HepG2 (cell line): ENCODE measurements around the gene SPACA5B. TPM values are rescaled to one million over a fixed set of nuclear protein-coding genes. Genes with fewer than 3 reads are reported as not detected.

Experiments
- ATAC-seq: fragments of 200-7000 bp; cut with Tn5 transposase; 3 replicates; pipeline ENCODE4 v1.9.1; 2020; ENCODE audit warnings: mild to moderate bottlenecking, moderate library complexity
- BruUV-seq: library from RNA; stranded (reverse); fragments of 400-500 nt; replicated peaks from 2 replicates; lab custom pipeline; 2021; lab: Mats Ljungman, UMichigan
- CTCF ChIA-PET: fragments of 300-600 bp; formaldehyde crosslinking; extraction: SDS; loops from one replicate; lab custom pipeline; 2021; ENCODE audit warnings: low total read pairs, inconsistent platforms, low intra/inter-chr PET ratio; lab: Yijun Ruan, JAX
- POLR2A ChIA-PET: fragments of 350-600 bp; sonication (Branson Sonifier 250); formaldehyde crosslinking; loops from one replicate; lab custom pipeline; 2020; ENCODE audit warnings: antibody characterized with exemption, inconsistent platforms; lab: Yijun Ruan, JAX
- DNase-seq: peaks from one replicate; pipeline ENCODE4 v3.0.0-alpha.2; 2015; ENCODE audit warnings: low spot score
- FAIRE-seq: peaks from 3 replicates; lab custom pipeline; 2011; peaks lifted over from hg19 to GRCh38; lab: Jason Lieb, UNC
- H2AFZ ChIP-seq: one replicate; pipeline ENCODE4 v1.6.1; 2011; ENCODE audit warnings: low read length, inconsistent platforms
- H3K27ac ChIP-seq: fragments of 300-600 bp; 3 replicates; pipeline ENCODE4 v1.8.0; 2011; ENCODE audit warnings: mixed run types, mild to moderate bottlenecking, mixed read lengths, low read length, inconsistent platforms; ENCODE audit not compliant: insufficient read depth; ENCODE audit errors: extremely low read length
- H3K27me3 ChIP-seq, 2 experiments: fragments of 200-600 bp in 1 of 2; 2 replicates in 1 of 2; 3 replicates in 1 of 2; pipeline versions ENCODE4 v1.6.0 to v1.8.0; 2011; ENCODE audit warnings: low read length in 2 of 2, mild to moderate bottlenecking in 2 of 2, moderate library complexity in 2 of 2, inconsistent platforms in 1 of 2; ENCODE audit not compliant: insufficient read depth in 2 of 2, control insufficient read depth in 1 of 2
- H3K36me3 ChIP-seq, 2 experiments: fragments of 200-600 bp in 1 of 2; replicated peaks in 1 of 2; 2 replicates in 1 of 2; 3 replicates in 1 of 2; pipeline versions ENCODE4 v1.5.1 to v1.8.0; 2011; ENCODE audit warnings: low read length in 2 of 2, inconsistent platforms in 1 of 2; ENCODE audit not compliant: insufficient read depth in 2 of 2, control insufficient read depth in 1 of 2
- H3K4me1 ChIP-seq: 2 replicates; pipeline ENCODE4 v1.5.1; 2012; ENCODE audit warnings: low read length, inconsistent platforms; ENCODE audit not compliant: insufficient read depth
- H3K4me2 ChIP-seq: 2 replicates; pipeline ENCODE4 v1.6.0; 2011; ENCODE audit warnings: low read depth, low read length, inconsistent platforms
- H3K4me3 ChIP-seq, 3 experiments: fragments of 200-600 bp in 1 of 3; sonication (generic), shearing (Covaris generic) in 1 of 3; replicated peaks in 1 of 3; 2 replicates each; pipeline ENCODE4 v1.5.1; 2011 to 2016; ENCODE audit warnings: low read length in 3 of 3, inconsistent platforms in 2 of 3, low read depth in 2 of 3, mild to moderate bottlenecking in 2 of 3, control low read depth in 1 of 3, mixed read lengths in 1 of 3; ENCODE audit not compliant: insufficient read depth in 1 of 3
- H3K79me2 ChIP-seq: one replicate; pipeline ENCODE4 v1.6.1; 2011; ENCODE audit warnings: low read length, inconsistent platforms; ENCODE audit not compliant: insufficient read depth
- H3K9ac ChIP-seq: 2 replicates; pipeline ENCODE4 v1.6.0; 2011; ENCODE audit warnings: mild to moderate bottlenecking, low read depth, low read length, inconsistent platforms; ENCODE audit not compliant: insufficient read depth
- H3K9me3 ChIP-seq: 2 replicates; pipeline ENCODE4 v1.5.1; 2012; ENCODE audit warnings: mild to moderate bottlenecking, low read length
- H4K20me1 ChIP-seq: 2 replicates; pipeline ENCODE4 v1.6.0; 2011; ENCODE audit warnings: inconsistent platforms, mild to moderate bottlenecking, low read length, moderate library complexity; ENCODE audit not compliant: insufficient read depth
- ISL2 ChIP-seq: sonication (generic); formaldehyde crosslinking; IDR thresholded peaks from 2 replicates; pipeline ENCODE4 v1.5.0; 2020; ENCODE audit warnings: missing genetic modification reagents
- KDM5B ChIP-seq: sonication (generic); formaldehyde crosslinking; IDR thresholded peaks from 2 replicates; pipeline ENCODE4 v1.4.0; 2020; ENCODE audit warnings: missing genetic modification reagents, mild to moderate bottlenecking, borderline replicate concordance
- SOX5 ChIP-seq: IDR thresholded peaks from 2 replicates; pipeline ENCODE4 v1.6.1; 2016; ENCODE audit warnings: borderline replicate concordance
- SSRP1 ChIP-seq: IDR thresholded peaks from 2 replicates; pipeline ENCODE4 v1.6.1; 2016; ENCODE audit warnings: control low read depth
- XRCC5 ChIP-seq: fragments of 200-400 bp; formaldehyde crosslinking; optimal IDR thresholded peaks from 2 replicates; pipeline ENCODE3; 2017; ENCODE audit warnings: mild to moderate bottlenecking, low read length
- ZNF563 ChIP-seq: sonication (generic); formaldehyde crosslinking; IDR thresholded peaks from 2 replicates; pipeline ENCODE4 v1.8.0; 2022; ENCODE audit warnings: mild to moderate bottlenecking, moderate library complexity, missing genetic modification reagents
- ZNF773 ChIP-seq: sonication (generic); formaldehyde crosslinking; IDR thresholded peaks from 2 replicates; pipeline ENCODE4 v1.4.0; 2020; ENCODE audit warnings: missing genetic modification reagents, borderline replicate concordance
- WGBS: methylation state at CpG from one replicate; pipeline ENCODE4 v1.1.6; 2017; ENCODE audit warnings: low lambda C conversion rate; 5-methylcytosine and 5-hydroxymethylcytosine counted together
- in situ Hi-C: cut with HindIII; loops from 2 replicates; pipeline ENCODE4 v1.10.0; 2017; ENCODE audit warnings: low pct_unique_long_range_greater_than_20kb; ENCODE audit not compliant: extremely low pct_ligation_motif_present
- intact Hi-C: fragments of 100-400 bp; cut with micrococcal nuclease; formaldehyde crosslinking; loops from one replicate; pipeline ENCODE4 v1.10.0; 2022; ENCODE audit not compliant: unreplicated experiment
- polyA plus RNA-seq, 8 experiments: library from polyadenylated mRNA; depleted of rRNA in 3 of 8; stranded (reverse) in 7 of 8; unstranded in 1 of 8; fragments of >200 nt; fragmentation: Illumina TruSeq in 4 of 8; extraction: Trizol in 4 of 8; gene quantifications; 2 replicates each; pipeline versions ENCODE4 v1.2.1 to v1.2.3, GENCODE V29; 2011 to 2016; ENCODE audit warnings: low read depth in 4 of 8, missing spikeins in 1 of 8, mixed read lengths in 1 of 8; ENCODE audit not compliant: insufficient read depth in 1 of 8
- total RNA-seq, 5 experiments: library from RNA; depleted of rRNA; stranded (reverse); fragments of >200 nt; fragmentation: Illumina TruSeq; extraction: Trizol; gene quantifications; 2 replicates each; pipeline ENCODE4 v1.2.3, GENCODE V29; 2016; ENCODE audit warnings: low read depth in 1 of 5
- TF ChIP-seq, protein P1 (sequence below): sonication (generic); formaldehyde crosslinking; IDR thresholded peaks from 2 replicates; pipeline ENCODE4 v1.4.0; 2020; ENCODE audit warnings: missing genetic modification reagents
- TF ChIP-seq, protein P2 (sequence below): sonication (generic); formaldehyde crosslinking; IDR thresholded peaks from 2 replicates; pipeline ENCODE4 v1.4.0; 2020; ENCODE audit warnings: missing genetic modification reagents
- TF ChIP-seq, protein P3 (sequence below): sonication (generic); formaldehyde crosslinking; conservative IDR thresholded peaks from 2 replicates; pipeline ENCODE4 v1.4.0; 2020; ENCODE audit warnings: mild to moderate bottlenecking, missing genetic modification reagents, moderate library complexity

Gene SPACA5B
- total and polyA plus RNA-seq, 2 of the 13 experiments (the other 11 are each of a cell fraction or from before 2014, with no cell fraction given): not detected

DNA sequence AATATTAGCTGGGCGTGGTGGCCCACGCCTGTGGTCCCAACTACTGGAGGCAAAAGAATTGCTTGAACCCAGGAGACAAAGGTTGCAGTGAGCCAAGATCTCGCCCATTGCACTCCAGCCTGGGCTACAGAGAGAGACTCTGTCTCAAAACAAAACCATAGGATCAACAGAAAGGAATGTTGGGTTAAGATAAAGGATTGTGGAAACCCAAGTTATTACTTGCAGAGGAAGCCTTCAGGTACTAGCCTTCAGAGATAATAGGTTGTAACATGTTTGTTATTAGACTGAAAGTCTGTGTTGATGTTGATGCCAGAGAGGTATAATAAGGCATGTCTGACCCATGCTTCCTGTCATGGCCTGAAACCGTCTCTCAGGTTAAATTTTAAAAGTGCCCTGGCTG, 49.3 kb downstream of the SPACA5B start (continued):
- TF ChIP-seq, protein P1, sequence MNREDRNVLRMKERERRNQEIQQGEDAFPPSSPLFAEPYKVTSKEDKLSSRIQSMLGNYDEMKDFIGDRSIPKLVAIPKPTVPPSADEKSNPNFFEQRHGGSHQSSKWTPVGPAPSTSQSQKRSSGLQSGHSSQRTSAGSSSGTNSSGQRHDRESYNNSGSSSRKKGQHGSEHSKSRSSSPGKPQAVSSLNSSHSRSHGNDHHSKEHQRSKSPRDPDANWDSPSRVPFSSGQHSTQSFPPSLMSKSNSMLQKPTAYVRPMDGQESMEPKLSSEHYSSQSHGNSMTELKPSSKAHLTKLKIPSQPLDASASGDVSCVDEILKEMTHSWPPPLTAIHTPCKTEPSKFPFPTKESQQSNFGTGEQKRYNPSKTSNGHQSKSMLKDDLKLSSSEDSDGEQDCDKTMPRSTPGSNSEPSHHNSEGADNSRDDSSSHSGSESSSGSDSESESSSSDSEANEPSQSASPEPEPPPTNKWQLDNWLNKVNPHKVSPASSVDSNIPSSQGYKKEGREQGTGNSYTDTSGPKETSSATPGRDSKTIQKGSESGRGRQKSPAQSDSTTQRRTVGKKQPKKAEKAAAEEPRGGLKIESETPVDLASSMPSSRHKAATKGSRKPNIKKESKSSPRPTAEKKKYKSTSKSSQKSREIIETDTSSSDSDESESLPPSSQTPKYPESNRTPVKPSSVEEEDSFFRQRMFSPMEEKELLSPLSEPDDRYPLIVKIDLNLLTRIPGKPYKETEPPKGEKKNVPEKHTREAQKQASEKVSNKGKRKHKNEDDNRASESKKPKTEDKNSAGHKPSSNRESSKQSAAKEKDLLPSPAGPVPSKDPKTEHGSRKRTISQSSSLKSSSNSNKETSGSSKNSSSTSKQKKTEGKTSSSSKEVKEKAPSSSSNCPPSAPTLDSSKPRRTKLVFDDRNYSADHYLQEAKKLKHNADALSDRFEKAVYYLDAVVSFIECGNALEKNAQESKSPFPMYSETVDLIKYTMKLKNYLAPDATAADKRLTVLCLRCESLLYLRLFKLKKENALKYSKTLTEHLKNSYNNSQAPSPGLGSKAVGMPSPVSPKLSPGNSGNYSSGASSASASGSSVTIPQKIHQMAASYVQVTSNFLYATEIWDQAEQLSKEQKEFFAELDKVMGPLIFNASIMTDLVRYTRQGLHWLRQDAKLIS (CRISPR knock-in tag): no peak
- no peak for TF ChIP-seq XRCC5

DNA sequence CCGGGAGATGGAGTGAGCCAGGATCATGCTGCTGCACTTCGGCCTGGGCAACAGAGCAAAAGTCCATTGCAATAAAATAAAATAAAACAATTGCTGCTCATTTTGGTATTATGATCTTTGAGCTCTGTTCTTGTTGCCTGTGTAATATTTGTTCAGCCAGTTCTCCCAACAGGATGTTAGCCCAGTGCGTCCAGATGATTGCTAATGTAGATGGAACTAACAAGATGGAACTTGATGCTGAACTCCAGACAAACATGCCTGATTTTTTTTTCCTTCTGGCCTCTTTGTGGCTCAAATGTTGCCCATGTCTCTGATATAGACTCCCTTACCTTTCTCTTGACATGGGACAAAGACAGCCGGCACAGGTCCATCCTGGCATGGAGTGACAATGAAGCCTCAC, 50.4 kb downstream of the SPACA5B start:
- H2AFZ ChIP-seq: no peak overlapping the region
- no TSS peak for BruUV-seq
- H4K20me1 ChIP-seq: no peaks in the 10 kb centered on the region
- H3K27me3 ChIP-seq: no peaks in the 10 kb centered on the region
- in situ Hi-C loops: no loop called here
- H3K4me2 ChIP-seq: no peak overlapping the region
- no peaks in the 10 kb centered on the region for H3K36me3 ChIP-seq
- no peaks in the 10 kb centered on the region for H3K4me1 ChIP-seq
- H3K4me3 ChIP-seq: no peak overlapping the region
- no peak overlapping the region for H3K27ac ChIP-seq
- WGBS: 56% methylated on average over 3 of the region's 4 CpGs
- no peak overlapping the region for H3K9ac ChIP-seq
- H3K79me2 ChIP-seq: no peaks in the 10 kb centered on the region
- FAIRE-seq: no peak
- TF ChIP-seq SOX5 (CRISPR knock-in tag) (no peak), ZNF773 (CRISPR knock-in tag) (no peak), ZNF563 (CRISPR knock-in tag) (no peak), ISL2 (no peak), KDM5B (CRISPR knock-in tag) (no peak), SSRP1 (no peak)
- TF ChIP-seq, protein P2, sequence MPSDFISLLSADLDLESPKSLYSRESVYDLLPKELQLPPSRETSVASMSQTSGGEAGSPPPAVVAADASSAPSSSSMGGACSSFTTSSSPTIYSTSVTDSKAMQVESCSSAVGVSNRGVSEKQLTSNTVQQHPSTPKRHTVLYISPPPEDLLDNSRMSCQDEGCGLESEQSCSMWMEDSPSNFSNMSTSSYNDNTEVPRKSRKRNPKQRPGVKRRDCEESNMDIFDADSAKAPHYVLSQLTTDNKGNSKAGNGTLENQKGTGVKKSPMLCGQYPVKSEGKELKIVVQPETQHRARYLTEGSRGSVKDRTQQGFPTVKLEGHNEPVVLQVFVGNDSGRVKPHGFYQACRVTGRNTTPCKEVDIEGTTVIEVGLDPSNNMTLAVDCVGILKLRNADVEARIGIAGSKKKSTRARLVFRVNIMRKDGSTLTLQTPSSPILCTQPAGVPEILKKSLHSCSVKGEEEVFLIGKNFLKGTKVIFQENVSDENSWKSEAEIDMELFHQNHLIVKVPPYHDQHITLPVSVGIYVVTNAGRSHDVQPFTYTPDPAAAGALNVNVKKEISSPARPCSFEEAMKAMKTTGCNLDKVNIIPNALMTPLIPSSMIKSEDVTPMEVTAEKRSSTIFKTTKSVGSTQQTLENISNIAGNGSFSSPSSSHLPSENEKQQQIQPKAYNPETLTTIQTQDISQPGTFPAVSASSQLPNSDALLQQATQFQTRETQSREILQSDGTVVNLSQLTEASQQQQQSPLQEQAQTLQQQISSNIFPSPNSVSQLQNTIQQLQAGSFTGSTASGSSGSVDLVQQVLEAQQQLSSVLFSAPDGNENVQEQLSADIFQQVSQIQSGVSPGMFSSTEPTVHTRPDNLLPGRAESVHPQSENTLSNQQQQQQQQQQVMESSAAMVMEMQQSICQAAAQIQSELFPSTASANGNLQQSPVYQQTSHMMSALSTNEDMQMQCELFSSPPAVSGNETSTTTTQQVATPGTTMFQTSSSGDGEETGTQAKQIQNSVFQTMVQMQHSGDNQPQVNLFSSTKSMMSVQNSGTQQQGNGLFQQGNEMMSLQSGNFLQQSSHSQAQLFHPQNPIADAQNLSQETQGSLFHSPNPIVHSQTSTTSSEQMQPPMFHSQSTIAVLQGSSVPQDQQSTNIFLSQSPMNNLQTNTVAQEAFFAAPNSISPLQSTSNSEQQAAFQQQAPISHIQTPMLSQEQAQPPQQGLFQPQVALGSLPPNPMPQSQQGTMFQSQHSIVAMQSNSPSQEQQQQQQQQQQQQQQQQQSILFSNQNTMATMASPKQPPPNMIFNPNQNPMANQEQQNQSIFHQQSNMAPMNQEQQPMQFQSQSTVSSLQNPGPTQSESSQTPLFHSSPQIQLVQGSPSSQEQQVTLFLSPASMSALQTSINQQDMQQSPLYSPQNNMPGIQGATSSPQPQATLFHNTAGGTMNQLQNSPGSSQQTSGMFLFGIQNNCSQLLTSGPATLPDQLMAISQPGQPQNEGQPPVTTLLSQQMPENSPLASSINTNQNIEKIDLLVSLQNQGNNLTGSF (CRISPR knock-in tag): no peak
- TF ChIP-seq, protein P3, sequence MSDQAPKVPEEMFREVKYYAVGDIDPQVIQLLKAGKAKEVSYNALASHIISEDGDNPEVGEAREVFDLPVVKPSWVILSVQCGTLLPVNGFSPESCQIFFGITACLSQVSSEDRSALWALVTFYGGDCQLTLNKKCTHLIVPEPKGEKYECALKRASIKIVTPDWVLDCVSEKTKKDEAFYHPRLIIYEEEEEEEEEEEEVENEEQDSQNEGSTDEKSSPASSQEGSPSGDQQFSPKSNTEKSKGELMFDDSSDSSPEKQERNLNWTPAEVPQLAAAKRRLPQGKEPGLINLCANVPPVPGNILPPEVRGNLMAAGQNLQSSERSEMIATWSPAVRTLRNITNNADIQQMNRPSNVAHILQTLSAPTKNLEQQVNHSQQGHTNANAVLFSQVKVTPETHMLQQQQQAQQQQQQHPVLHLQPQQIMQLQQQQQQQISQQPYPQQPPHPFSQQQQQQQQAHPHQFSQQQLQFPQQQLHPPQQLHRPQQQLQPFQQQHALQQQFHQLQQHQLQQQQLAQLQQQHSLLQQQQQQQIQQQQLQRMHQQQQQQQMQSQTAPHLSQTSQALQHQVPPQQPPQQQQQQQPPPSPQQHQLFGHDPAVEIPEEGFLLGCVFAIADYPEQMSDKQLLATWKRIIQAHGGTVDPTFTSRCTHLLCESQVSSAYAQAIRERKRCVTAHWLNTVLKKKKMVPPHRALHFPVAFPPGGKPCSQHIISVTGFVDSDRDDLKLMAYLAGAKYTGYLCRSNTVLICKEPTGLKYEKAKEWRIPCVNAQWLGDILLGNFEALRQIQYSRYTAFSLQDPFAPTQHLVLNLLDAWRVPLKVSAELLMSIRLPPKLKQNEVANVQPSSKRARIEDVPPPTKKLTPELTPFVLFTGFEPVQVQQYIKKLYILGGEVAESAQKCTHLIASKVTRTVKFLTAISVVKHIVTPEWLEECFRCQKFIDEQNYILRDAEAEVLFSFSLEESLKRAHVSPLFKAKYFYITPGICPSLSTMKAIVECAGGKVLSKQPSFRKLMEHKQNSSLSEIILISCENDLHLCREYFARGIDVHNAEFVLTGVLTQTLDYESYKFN (CRISPR knock-in tag): no peak
- no peak for ATAC-seq
- no peak for DNase-seq
- ChIA-PET POLR2A (no interaction called here), CTCF (no interaction called here)
- intact Hi-C loops: no loop called here
- no peaks in the 10 kb centered on the region for H3K9me3 ChIP-seq
